ENCODE results near the gene URI1.

GRCh38 chr19:30029721-30030510 lies 87.9 kb downstream of the URI1 start:
- no peak for TF ChIP-seq CTCF (IDR thresholded peaks at IDR 0.05)
- no peak for TF ChIP-seq POLR2A (IDR thresholded peaks at IDR 0.05)
